HEK293 (cell line): ENCODE data around the gene PRKCE.

ENCODE experiments used
- CTCF ChIA-PET: fragments of 350-600 bp; formaldehyde crosslinking; extraction: SDS; loops from one replicate; lab custom pipeline; 2021; ENCODE audit warnings: antibody characterized with exemption; lab: Yijun Ruan, JAX
- POLR2A ChIA-PET: fragments of 300-600 bp; formaldehyde crosslinking; extraction: SDS; loops from one replicate; lab custom pipeline; 2020; ENCODE audit warnings: antibody characterized with exemption, inconsistent platforms; lab: Yijun Ruan, JAX
- H3K27ac ChIP-seq: fragments of 200-500 bp; sonication (Bioruptor generic); 2 replicates; pipeline ENCODE4 v1.5.1; 2014; ENCODE audit warnings: low read depth, low read length, control low read depth, inconsistent platforms; ENCODE audit errors: extremely low read depth
- H3K36me3 ChIP-seq, 2 experiments: fragments of 200-500 bp in 1 of 2; sonication (Bioruptor generic) in 1 of 2; 1 replicate in 1 of 2; 2 replicates in 1 of 2; pipeline ENCODE4 v1.5.1; 2014 to 2017; ENCODE audit warnings: inconsistent platforms in 2 of 2, low read length in 2 of 2; ENCODE audit not compliant: control insufficient read depth in 2 of 2, insufficient read depth in 1 of 2
- H3K4me1 ChIP-seq: fragments of 200-500 bp; sonication (Bioruptor generic); 2 replicates; pipeline ENCODE4 v1.5.1; 2014; ENCODE audit warnings: mild to moderate bottlenecking, low read length, inconsistent platforms; ENCODE audit not compliant: control insufficient read depth, insufficient read depth
- H3K4me3 ChIP-seq: 2 replicates; pipeline ENCODE4 v1.5.1; 2011; ENCODE audit warnings: low read depth, mild to moderate bottlenecking, control low read depth, low read length, moderate library complexity
- H3K9me3 ChIP-seq: fragments of 200-500 bp; sonication (Bioruptor generic); 2 replicates; pipeline ENCODE4 v1.5.1; 2014; ENCODE audit warnings: low read depth, low read length, inconsistent platforms; ENCODE audit not compliant: control insufficient read depth, insufficient read depth
- CTCF ChIP-seq: fragments of 450-650 bp; formaldehyde crosslinking; IDR thresholded peaks from 2 replicates; pipeline ENCODE4 v1.5.1; 2016; ENCODE audit warnings: missing biosample characterization, missing genetic modification characterization
- YY2 ChIP-seq: fragments of 450-650 bp; formaldehyde crosslinking; IDR thresholded peaks from 2 replicates; pipeline ENCODE4 v1.5.1; 2016; ENCODE audit warnings: missing biosample characterization, missing genetic modification characterization
- ZBTB21 ChIP-seq: fragments of 450-650 bp; formaldehyde crosslinking; IDR thresholded peaks from 2 replicates; pipeline ENCODE4 v1.5.1; 2017; ENCODE audit warnings: missing biosample characterization, missing genetic modification characterization
- ZFP3 ChIP-seq: fragments of 450-650 bp; formaldehyde crosslinking; IDR thresholded peaks from 2 replicates; pipeline ENCODE4 v1.5.1; 2016; ENCODE audit warnings: low read depth, missing biosample characterization, missing genetic modification characterization
- ZFP37 ChIP-seq: fragments of 450-650 bp; formaldehyde crosslinking; IDR thresholded peaks from 2 replicates; pipeline ENCODE4 v1.5.1; 2016; ENCODE audit warnings: missing biosample characterization, missing genetic modification characterization
- ZFP69B ChIP-seq: fragments of 450-650 bp; formaldehyde crosslinking; IDR thresholded peaks from 2 replicates; pipeline ENCODE4 v1.5.1; 2016; ENCODE audit warnings: missing biosample characterization, missing genetic modification characterization
- ZNF121 ChIP-seq: fragments of 450-650 bp; formaldehyde crosslinking; IDR thresholded peaks from 2 replicates; pipeline ENCODE4 v1.5.1; 2016; ENCODE audit warnings: missing biosample characterization, missing genetic modification characterization
- ZNF133 ChIP-seq: fragments of 450-650 bp; formaldehyde crosslinking; IDR thresholded peaks from 2 replicates; pipeline ENCODE4 v1.5.1; 2016; ENCODE audit warnings: missing biosample characterization, missing genetic modification characterization
- ZNF169 ChIP-seq: fragments of 450-650 bp; formaldehyde crosslinking; IDR thresholded peaks from 2 replicates; pipeline ENCODE4 v1.5.1; 2016; ENCODE audit warnings: missing biosample characterization, missing genetic modification characterization
- ZNF311 ChIP-seq: fragments of 450-650 bp; formaldehyde crosslinking; IDR thresholded peaks from 2 replicates; pipeline ENCODE4 v1.5.1; 2017; ENCODE audit warnings: missing biosample characterization, missing genetic modification characterization, borderline replicate concordance
- ZNF341 ChIP-seq: fragments of 450-650 bp; formaldehyde crosslinking; IDR thresholded peaks from 2 replicates; pipeline ENCODE4; 2016; ENCODE audit warnings: low read depth, missing biosample characterization, missing genetic modification characterization
- ZNF350 ChIP-seq: fragments of 450-650 bp; formaldehyde crosslinking; IDR thresholded peaks from 2 replicates; pipeline ENCODE4 v1.5.0; 2017; ENCODE audit warnings: missing biosample characterization, mild to moderate bottlenecking, missing genetic modification characterization
- ZNF514 ChIP-seq: fragments of 450-650 bp; formaldehyde crosslinking; IDR thresholded peaks from 2 replicates; pipeline ENCODE4 v1.5.1; 2016; ENCODE audit warnings: missing biosample characterization, missing genetic modification characterization
- ZNF560 ChIP-seq: fragments of 450-650 bp; formaldehyde crosslinking; IDR thresholded peaks from 2 replicates; pipeline ENCODE4 v1.5.1; 2017; ENCODE audit warnings: missing biosample characterization, missing genetic modification characterization, borderline replicate concordance
- ZNF600 ChIP-seq: fragments of 450-650 bp; formaldehyde crosslinking; IDR thresholded peaks from 2 replicates; pipeline ENCODE4 v1.5.1; 2016; ENCODE audit warnings: missing biosample characterization, missing genetic modification characterization
- ZNF660 ChIP-seq: fragments of 450-650 bp; IDR thresholded peaks from 2 replicates; pipeline ENCODE4 v1.5.1; 2018; ENCODE audit warnings: missing biosample characterization, mild to moderate bottlenecking, missing genetic modification characterization
- ZNF701 ChIP-seq: fragments of 450-650 bp; formaldehyde crosslinking; IDR thresholded peaks from 2 replicates; pipeline ENCODE4 v1.5.1; 2016; ENCODE audit warnings: missing biosample characterization, missing genetic modification characterization
- ZNF776 ChIP-seq: fragments of 450-650 bp; formaldehyde crosslinking; IDR thresholded peaks from 2 replicates; pipeline ENCODE4 v1.5.0; 2017; ENCODE audit warnings: missing biosample characterization, missing genetic modification characterization, borderline replicate concordance
- ZNF777 ChIP-seq: fragments of 450-650 bp; formaldehyde crosslinking; IDR thresholded peaks from 2 replicates; pipeline ENCODE4 v1.5.1; 2017; ENCODE audit warnings: missing biosample characterization, missing genetic modification characterization, borderline replicate concordance
- TF ChIP-seq, protein P1 (sequence below): fragments of 450-650 bp; formaldehyde crosslinking; IDR thresholded peaks from 2 replicates; pipeline ENCODE4 v1.5.1; 2016; ENCODE audit warnings: missing biosample characterization, missing genetic modification characterization
- TF ChIP-seq, protein P2 (sequence below): fragments of 450-650 bp; formaldehyde crosslinking; IDR thresholded peaks from 2 replicates; pipeline ENCODE4 v1.5.1; 2017; ENCODE audit warnings: missing biosample characterization, missing genetic modification characterization
- TF ChIP-seq, protein P3 (sequence below): fragments of 450-650 bp; formaldehyde crosslinking; IDR thresholded peaks from 2 replicates; pipeline ENCODE4 v1.5.1; 2016; ENCODE audit warnings: missing biosample characterization, missing genetic modification characterization

Gene PRKCE

DNA sequence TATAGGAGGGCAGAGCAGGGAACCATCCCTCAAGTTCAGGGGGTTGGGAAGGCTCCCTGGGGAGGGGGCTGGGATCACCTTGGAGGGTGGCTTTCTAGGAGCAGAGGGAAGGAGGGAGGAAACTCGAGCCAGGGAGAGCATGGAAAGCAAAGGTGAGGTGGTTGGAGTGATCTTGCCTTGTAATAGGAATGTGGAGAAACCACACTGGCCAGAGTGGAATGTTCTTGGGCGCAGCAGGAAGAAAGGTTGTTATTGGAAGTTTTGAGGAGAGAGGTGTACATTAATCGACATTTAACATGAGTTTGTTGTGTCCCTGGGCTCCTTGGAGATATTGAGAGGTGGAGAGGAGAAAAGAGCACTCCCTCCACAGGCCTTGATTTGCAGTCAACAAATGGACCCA lies 272.2 kb downstream of the PRKCE start:
- ChIA-PET POLR2A (no interaction called here), CTCF (no interaction called here)
- TF ChIP-seq ZNF777 (tag by site-specific recombination), result no peak
- no peak for TF ChIP-seq ZNF600
- TF ChIP-seq ZNF350 (tag by site-specific recombination), result no peak
- TF ChIP-seq, protein P1, sequence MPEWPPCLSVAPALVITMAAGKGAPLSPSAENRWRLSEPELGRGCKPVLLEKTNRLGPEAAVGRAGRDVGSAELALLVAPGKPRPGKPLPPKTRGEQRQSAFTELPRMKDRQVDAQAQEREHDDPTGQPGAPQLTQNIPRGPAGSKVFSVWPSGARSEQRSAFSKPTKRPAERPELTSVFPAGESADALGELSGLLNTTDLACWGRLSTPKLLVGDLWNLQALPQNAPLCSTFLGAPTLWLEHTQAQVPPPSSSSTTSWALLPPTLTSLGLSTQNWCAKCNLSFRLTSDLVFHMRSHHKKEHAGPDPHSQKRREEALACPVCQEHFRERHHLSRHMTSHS (tag by site-specific recombination), result no peak
- TF ChIP-seq ZFP37 (tag by site-specific recombination), result no peak
- no peak for TF ChIP-seq ZFP3 (tag by site-specific recombination)
- H3K4me1 ChIP-seq, result peaks cover 4% of the 10 kb centered on the region; the same call in 1 of the 2 replicates
- no peaks in the 10 kb centered on the region for H3K9me3 ChIP-seq
- no peak overlapping the region for H3K4me3 ChIP-seq
- H3K27ac ChIP-seq, result no peak overlapping the region
- no peaks in the 10 kb centered on the region for H3K36me3 ChIP-seq

DNA sequence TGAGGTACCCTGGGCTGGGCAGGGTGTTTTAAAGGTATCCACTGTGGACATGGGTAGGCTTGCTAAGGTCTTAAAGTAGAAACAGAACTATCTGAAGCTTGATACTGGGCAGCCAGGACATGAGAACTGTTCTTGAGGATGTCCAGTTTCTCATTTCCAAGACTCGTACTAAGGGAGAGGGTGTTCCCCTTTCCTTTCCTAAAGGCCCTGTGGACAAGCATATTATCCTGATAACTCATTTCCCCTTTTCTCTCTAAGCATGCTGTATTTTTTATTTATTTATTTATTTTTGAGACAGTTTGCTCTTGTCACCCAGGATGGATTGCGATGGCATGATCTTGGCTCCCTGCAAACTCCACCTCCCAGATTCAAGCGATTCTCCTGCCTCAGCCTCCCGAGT lies 273.6 kb downstream of the PRKCE start:
- H3K36me3 ChIP-seq, result no peaks in the 10 kb centered on the region
- no peak overlapping the region for H3K27ac ChIP-seq
- H3K9me3 ChIP-seq, result no peaks in the 10 kb centered on the region
- H3K4me1 ChIP-seq, result peaks cover 4% of the 10 kb centered on the region; the same call in 1 of the 2 replicates
- H3K4me3 ChIP-seq, result no peak overlapping the region
- ChIA-PET CTCF (interaction anchor here (1.0 kb wide), 1 partner anchor 11 kb away, joined by 3 read pairs; no protein-coding TSS in a partner anchor), POLR2A (no interaction called here)
- no peak for TF ChIP-seq ZNF560 (tag by site-specific recombination)
- no peak for TF ChIP-seq ZNF701 (tag by site-specific recombination)
- TF ChIP-seq YY2 (tag by site-specific recombination), result no peak
- TF ChIP-seq, protein P2, sequence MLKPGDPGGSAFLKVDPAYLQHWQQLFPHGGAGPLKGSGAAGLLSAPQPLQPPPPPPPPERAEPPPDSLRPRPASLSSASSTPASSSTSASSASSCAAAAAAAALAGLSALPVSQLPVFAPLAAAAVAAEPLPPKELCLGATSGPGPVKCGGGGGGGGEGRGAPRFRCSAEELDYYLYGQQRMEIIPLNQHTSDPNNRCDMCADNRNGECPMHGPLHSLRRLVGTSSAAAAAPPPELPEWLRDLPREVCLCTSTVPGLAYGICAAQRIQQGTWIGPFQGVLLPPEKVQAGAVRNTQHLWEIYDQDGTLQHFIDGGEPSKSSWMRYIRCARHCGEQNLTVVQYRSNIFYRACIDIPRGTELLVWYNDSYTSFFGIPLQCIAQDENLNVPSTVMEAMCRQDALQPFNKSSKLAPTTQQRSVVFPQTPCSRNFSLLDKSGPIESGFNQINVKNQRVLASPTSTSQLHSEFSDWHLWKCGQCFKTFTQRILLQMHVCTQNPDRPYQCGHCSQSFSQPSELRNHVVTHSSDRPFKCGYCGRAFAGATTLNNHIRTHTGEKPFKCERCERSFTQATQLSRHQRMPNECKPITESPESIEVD (tag by site-specific recombination), result no peak
- TF ChIP-seq ZNF341, result no peak
- TF ChIP-seq ZFP69B (tag by site-specific recombination), result no peak
- TF ChIP-seq ZNF514 (tag by site-specific recombination), result no peak
- TF ChIP-seq ZNF776 (tag by site-specific recombination), result no peak
- no peak for TF ChIP-seq ZNF169 (tag by site-specific recombination)
- TF ChIP-seq ZBTB21 (tag by site-specific recombination), result no peak
- TF ChIP-seq, protein P3, sequence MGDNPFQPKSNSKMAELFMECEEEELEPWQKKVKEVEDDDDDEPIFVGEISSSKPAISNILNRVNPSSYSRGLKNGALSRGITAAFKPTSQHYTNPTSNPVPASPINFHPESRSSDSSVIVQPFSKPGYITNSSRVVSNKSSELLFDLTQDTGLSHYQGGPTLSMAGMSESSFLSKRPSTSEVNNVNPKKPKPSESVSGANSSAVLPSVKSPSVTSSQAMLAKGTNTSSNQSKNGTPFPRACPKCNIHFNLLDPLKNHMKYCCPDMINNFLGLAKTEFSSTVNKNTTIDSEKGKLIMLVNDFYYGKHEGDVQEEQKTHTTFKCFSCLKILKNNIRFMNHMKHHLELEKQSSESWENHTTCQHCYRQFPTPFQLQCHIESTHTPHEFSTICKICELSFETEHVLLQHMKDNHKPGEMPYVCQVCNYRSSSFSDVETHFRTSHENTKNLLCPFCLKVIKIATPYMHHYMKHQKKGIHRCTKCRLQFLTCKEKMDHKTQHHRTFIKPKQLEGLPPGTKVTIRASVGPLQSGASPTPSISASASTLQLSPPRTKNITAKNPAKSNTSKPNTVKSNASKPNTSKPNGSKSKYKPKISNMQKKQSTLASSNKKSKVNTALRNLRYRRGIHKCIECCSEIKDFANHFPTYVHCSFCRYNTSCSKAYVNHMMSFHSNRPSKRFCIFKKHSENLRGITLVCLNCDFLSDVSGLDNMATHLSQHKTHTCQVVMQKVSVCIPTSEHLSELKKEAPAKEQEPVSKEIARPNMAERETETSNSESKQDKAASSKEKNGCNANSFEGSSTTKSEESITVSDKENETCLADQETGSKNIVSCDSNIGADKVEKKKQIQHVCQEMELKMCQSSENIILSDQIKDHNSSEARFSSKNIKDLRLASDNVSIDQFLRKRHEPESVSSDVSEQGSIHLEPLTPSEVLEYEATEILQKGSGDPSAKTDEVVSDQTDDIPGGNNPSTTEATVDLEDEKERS (tag by site-specific recombination), result no peak
- no peak for TF ChIP-seq CTCF
- TF ChIP-seq ZFP37 (tag by site-specific recombination), result no peak
- TF ChIP-seq ZNF133 (tag by site-specific recombination), result no peak
- no peak for TF ChIP-seq ZNF121
- TF ChIP-seq ZNF311 (tag by site-specific recombination), result no peak
- TF ChIP-seq ZNF660 (tag by site-specific recombination), result no peak
